Kidney (tissue), 14 donors: ENCODE measurements around the gene FAM118A. TPM values are rescaled to one million over a fixed set of nuclear protein-coding genes. Genes with fewer than 3 reads are reported as not detected.
"Not testable (repeated sequence)": the region's sequence is repeated elsewhere in the genome, so short reads cannot be mapped to it uniquely, and the experiment has no call there.

Experiments used
- DNase-seq, 5 donors: peaks; one replicate each; pipeline ENCODE4 v3.0.0-alpha.2; 2013 to 2020
- FAIRE-seq: peaks from 2 replicates; lab custom pipeline; 2012; peaks lifted over from hg19 to GRCh38; lab: Jason Lieb, UNC
- H3K27ac ChIP-seq, 2 donors: one replicate each; pipeline ENCODE4 v1.7.0; 2013; ENCODE audit warnings: low read depth in 2 of 2, low read length in 2 of 2, inconsistent platforms in 1 of 2
- H3K27me3 ChIP-seq: one replicate; pipeline ENCODE4 v1.7.1; 2013; ENCODE audit warnings: low read length, inconsistent platforms; ENCODE audit not compliant: control insufficient read depth, insufficient read depth
- H3K36me3 ChIP-seq, 3 donors: one replicate each; pipeline versions ENCODE4 v1.7.0 to v1.7.1; 2013; ENCODE audit warnings: low read length in 3 of 3, control low read depth in 1 of 3, inconsistent platforms in 1 of 3; ENCODE audit not compliant: insufficient read depth in 3 of 3, control insufficient read depth in 2 of 3
- H3K4me1 ChIP-seq, 3 donors: one replicate each; pipeline versions ENCODE4 v1.7.0 to v1.7.1; 2013; ENCODE audit warnings: low read length in 3 of 3, inconsistent platforms in 1 of 3, low read depth in 1 of 3; ENCODE audit not compliant: control insufficient read depth in 2 of 3, insufficient read depth in 2 of 3
- H3K4me3 ChIP-seq, 3 donors: one replicate each; pipeline versions ENCODE4 v1.7.0 to v1.8.1; 2013; ENCODE audit warnings: low read length in 3 of 3, control low read depth in 1 of 3, inconsistent platforms in 1 of 3
- H3K9ac ChIP-seq, 3 donors: one replicate each; pipeline versions ENCODE4 v1.7.0 to v1.7.1; 2013; ENCODE audit warnings: low read length in 3 of 3, control low read depth in 1 of 3, inconsistent platforms in 1 of 3
- H3K9me3 ChIP-seq, 3 donors: one replicate each; pipeline versions ENCODE4 v1.7.0 to v1.7.1; 2013; ENCODE audit warnings: low read length in 3 of 3, control low read depth in 1 of 3, inconsistent platforms in 1 of 3; ENCODE audit not compliant: control insufficient read depth in 2 of 3, insufficient read depth in 1 of 3
- intact Hi-C: fragments of 100-400 bp; cut with DNase I; formaldehyde crosslinking; loops from one replicate; pipeline ENCODE4 v1.11.1; 2022
- polyA plus RNA-seq: library from polyadenylated mRNA; stranded (reverse); fragments of 350-450 nt; fragmentation: Illumina TruSeq; extraction: RNeasy Lipid Tissue Mini Kit (QIAGEN cat#74804); gene quantifications from one replicate; pipeline ENCODE4 v1.2.3, GENCODE V29; 2014; ENCODE audit warnings: low read depth, low replicate concordance; ENCODE audit not compliant: insufficient read depth
- total RNA-seq: library from RNA; stranded (reverse); fragmentation: NEBNext Ultra II Directional; extraction: Animal tissue kit (Norgen Biotek cat#: 25700); gene quantifications from one replicate; pipeline ENCODE4 v1.2.1, GENCODE V29; 2021
- TF ChIP-seq, protein P1 (sequence below): IDR thresholded peaks from 3 replicates; pipeline ENCODE4 v1.5.1; 2012; ENCODE audit warnings: mild to moderate bottlenecking, moderate library complexity, borderline replicate concordance; ENCODE audit not compliant: insufficient read depth; ENCODE audit errors: extremely low read depth
- donor health status: control.
- donor health status: control.
- donor health status: control.
- donor health status: control.
- donor health status: control.
- donor health status: DM: yes; HTN: yes; CAD: no.
- donor health status: Normal renal cell carcinoma (clear cell type).

Gene FAM118A
- total and polyA plus RNA-seq, 2 donors from 2014 or later: 5.7 to 13.0 TPM

DNA sequence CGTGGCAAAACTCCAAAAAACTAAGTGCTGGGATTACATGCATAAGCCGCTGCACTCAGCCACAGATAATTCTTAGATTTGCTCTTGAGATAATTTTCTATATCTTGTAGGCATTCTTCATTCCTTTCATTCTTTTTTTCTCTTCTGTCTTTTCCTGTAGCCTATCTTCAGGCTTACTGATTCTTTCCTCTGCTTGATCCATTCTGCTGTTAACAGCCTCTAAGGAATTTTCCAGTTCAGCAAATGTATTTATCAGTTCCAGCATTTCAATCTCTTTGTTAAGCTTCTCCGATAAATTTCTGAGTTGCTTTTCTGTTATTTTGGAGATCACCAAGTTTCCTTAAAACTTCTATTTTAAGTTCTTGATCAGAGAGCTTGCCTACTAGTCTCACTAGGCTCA is 57.0 kb downstream of the FAM118A start:
- intact Hi-C loops: no loop called here
- H3K4me1 ChIP-seq: no peaks in the 10 kb centered on the region
- H3K9ac ChIP-seq: no peak overlapping the region
- TF ChIP-seq, protein P1, sequence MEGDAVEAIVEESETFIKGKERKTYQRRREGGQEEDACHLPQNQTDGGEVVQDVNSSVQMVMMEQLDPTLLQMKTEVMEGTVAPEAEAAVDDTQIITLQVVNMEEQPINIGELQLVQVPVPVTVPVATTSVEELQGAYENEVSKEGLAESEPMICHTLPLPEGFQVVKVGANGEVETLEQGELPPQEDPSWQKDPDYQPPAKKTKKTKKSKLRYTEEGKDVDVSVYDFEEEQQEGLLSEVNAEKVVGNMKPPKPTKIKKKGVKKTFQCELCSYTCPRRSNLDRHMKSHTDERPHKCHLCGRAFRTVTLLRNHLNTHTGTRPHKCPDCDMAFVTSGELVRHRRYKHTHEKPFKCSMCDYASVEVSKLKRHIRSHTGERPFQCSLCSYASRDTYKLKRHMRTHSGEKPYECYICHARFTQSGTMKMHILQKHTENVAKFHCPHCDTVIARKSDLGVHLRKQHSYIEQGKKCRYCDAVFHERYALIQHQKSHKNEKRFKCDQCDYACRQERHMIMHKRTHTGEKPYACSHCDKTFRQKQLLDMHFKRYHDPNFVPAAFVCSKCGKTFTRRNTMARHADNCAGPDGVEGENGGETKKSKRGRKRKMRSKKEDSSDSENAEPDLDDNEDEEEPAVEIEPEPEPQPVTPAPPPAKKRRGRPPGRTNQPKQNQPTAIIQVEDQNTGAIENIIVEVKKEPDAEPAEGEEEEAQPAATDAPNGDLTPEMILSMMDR: no peak
- no peak for DNase-seq
- peaks cover 0 to 6% (median 0%) of the 10 kb centered on the region in 3 donors for H3K9me3 ChIP-seq
- no peak for FAIRE-seq
- no peak overlapping the region for H3K27ac ChIP-seq
- H3K36me3 ChIP-seq: no peaks in the 10 kb centered on the region
- H3K27me3 ChIP-seq: no peaks in the 10 kb centered on the region
- no peak overlapping the region for H3K4me3 ChIP-seq

DNA sequence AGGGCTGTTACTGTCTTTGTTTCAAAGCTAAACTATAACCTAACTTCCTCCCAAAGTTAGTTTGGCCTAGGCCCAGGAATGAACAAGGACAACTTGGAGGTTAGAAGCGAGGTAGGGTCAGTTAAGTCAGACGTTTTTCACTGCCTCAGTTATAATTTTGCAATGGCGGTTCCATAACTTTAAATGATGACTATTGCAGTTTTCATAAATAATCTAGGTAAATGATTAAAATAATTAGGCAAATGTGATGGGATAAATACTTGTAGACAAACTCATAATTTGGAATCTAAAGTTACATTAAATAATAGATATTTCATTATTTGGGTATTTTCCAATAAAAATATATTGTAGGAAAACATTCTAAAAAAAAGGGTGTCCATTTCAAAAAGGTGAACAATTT is 63.9 kb downstream of the FAM118A start:
- intact Hi-C loops, DNase-seq, H3K27ac ChIP-seq, H3K4me3 ChIP-seq, H3K27me3 ChIP-seq, FAIRE-seq, H3K9ac ChIP-seq, H3K9me3 ChIP-seq, H3K4me1 ChIP-seq, H3K36me3 ChIP-seq: not testable (repeated sequence)

DNA sequence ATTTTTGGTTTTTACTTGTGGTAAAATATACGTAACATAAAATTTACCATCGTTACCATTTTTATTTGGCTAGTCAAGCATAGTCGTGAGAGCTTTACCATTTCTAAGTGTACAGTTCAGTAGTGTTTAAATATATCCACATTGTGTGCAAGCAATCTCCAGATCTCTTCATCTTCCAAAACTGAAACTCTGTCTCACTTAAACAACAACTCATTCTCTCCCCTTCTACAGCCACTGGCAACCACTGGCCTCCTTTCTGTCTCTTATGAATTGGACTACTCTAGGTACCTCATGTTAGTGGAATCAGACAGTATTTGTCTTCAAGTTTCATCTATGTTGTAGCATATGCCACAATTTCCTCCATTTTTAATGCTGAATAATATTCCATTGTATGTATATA is 66.3 kb downstream of the FAM118A start:
- H3K27ac ChIP-seq: no peak overlapping the region
- H3K4me3 ChIP-seq: no peak overlapping the region
- H3K9ac ChIP-seq: no peak overlapping the region
- H3K4me1 ChIP-seq: no peaks in the 10 kb centered on the region
- TF ChIP-seq, protein P1: no peak
- H3K36me3 ChIP-seq: no peaks in the 10 kb centered on the region
- intact Hi-C loops: no loop called here
- no peaks in the 10 kb centered on the region for H3K9me3 ChIP-seq
- no peaks in the 10 kb centered on the region for H3K27me3 ChIP-seq
- FAIRE-seq (no peak), DNase-seq (no peak)

DNA sequence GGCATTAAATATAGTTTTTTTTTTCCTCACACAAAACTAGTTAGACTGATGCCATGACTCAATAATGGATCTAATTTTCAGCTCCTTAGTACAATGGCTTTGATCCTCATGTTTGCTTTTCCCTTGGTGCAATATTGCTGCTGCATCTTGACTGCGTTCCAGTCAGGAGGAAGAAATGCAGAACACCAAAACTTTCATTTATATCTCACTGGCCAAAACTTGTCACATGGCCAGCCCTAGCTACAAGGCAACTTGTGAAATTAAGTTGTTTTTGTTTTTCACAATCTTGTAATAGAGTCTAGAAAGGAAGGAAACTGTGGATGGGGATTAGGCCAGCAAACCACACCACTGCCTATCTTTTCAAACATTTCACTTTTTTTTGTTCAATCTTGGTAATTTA is 67.0 kb downstream of the FAM118A start:
- Histone ChIP-seq H3K4me3 (no peak overlapping the region), H3K9ac (no peak overlapping the region), H3K4me1 (no peaks in the 10 kb centered on the region), H3K9me3 (no peaks in the 10 kb centered on the region), H3K27ac (no peak overlapping the region), H3K36me3 (no peaks in the 10 kb centered on the region), H3K27me3 (no peaks in the 10 kb centered on the region)
- TF ChIP-seq, protein P1: no peak
- DNase-seq: no peak
- intact Hi-C loops: no loop called here
- no peak for FAIRE-seq
